GM12891 (cell line): ENCODE results near the gene IL32.

Experiments used
- POLR2A ChIP-seq: IDR thresholded peaks from 2 replicates; pipeline ENCODE4 v1.6.1; 2011; ENCODE audit warnings: low read depth, low read length, control low read depth
- POLR2AphosphoS5 ChIP-seq: IDR thresholded peaks from 2 replicates; pipeline ENCODE4 v1.6.1; 2011; ENCODE audit warnings: low read depth, low read length, control low read depth
- TAF1 ChIP-seq: IDR thresholded peaks from 2 replicates; pipeline ENCODE4 v1.6.1; 2011; ENCODE audit warnings: low read depth, low read length, control low read depth

GRCh38 chr16:3017344-3017743, 48.1 kb upstream of the IL32 start:
- TF ChIP-seq POLR2A (no peak), POLR2AphosphoS5 (no peak), TAF1 (no peak)
